T-cell (primary cell): Measurements from ENCODE around the gene OR2L8. TPM values are rescaled to one million over a fixed set of nuclear protein-coding genes. Genes with fewer than 3 reads are reported as not detected.
"Not testable (repeated sequence)": the region's sequence is repeated elsewhere in the genome, so short reads cannot be mapped to it uniquely, and the experiment has no call there.

Experiments used
- ATAC-seq, 4 experiments: fragments of 200-7000 bp in 3 of 4; fragments of 150-1000 bp in 1 of 4; cut with Tn5 transposase; replicated peaks in 1 of 4; 1 replicate in 3 of 4; 2 replicates in 1 of 4; pipeline ENCODE4 v1.10.0; 2021; ENCODE audit warnings: moderate library complexity in 3 of 4, mild to moderate bottlenecking in 2 of 4, moderate number of reproducible peaks in 1 of 4
- CTCF ChIA-PET, 2 donors: fragments of 300-600 bp; sonication (Branson Sonifier 250); formaldehyde crosslinking; loops; one replicate each; lab custom pipeline; 2022; ENCODE audit warnings: antibody characterized with exemption in 2 of 2; lab: Charles Lee
- POLR2A ChIA-PET, 2 donors: fragments of 300-600 bp; sonication (Branson Sonifier 250); formaldehyde crosslinking; loops; one replicate each; lab custom pipeline; 2022; ENCODE audit warnings: antibody characterized with exemption in 2 of 2; lab: Charles Lee
- DNase-seq, 35 experiments: peaks; one replicate each; pipeline versions ENCODE4 v3.0.0 to v3.0.0-alpha.2; 2013 to 2023
- H3K27ac ChIP-seq: one replicate; pipeline ENCODE4 v1.5.1; 2013; ENCODE audit warnings: low read length
- H3K27me3 ChIP-seq, 2 experiments: replicated peaks in 1 of 2; 1 replicate in 1 of 2; 2 replicates in 1 of 2; pipeline versions ENCODE4 v1.6.1 to v1.7.0; 2013; ENCODE audit warnings: low read length in 1 of 2, mixed read lengths in 1 of 2; ENCODE audit not compliant: control insufficient read depth in 2 of 2, insufficient read depth in 2 of 2; ENCODE audit errors: extremely low read depth in 1 of 2
- H3K36me3 ChIP-seq, 2 donors: 1 replicate in 1 of 2; 2 replicates in 1 of 2; pipeline versions ENCODE4 v1.6.1 to v1.7.0; 2013; ENCODE audit warnings: low read length in 1 of 2; ENCODE audit not compliant: control insufficient read depth in 2 of 2, insufficient read depth in 1 of 2; ENCODE audit errors: extremely low read depth in 1 of 2
- H3K4me1 ChIP-seq, 2 experiments: 1 replicate in 1 of 2; 2 replicates in 1 of 2; pipeline versions ENCODE4 v1.6.1 to v1.7.0; 2013; ENCODE audit warnings: low read length in 2 of 2, mixed read lengths in 1 of 2; ENCODE audit not compliant: insufficient read depth in 2 of 2, control insufficient read depth in 1 of 2; ENCODE audit errors: extremely low read depth in 1 of 2
- H3K4me3 ChIP-seq, 2 donors: 1 replicate in 1 of 2; 2 replicates in 1 of 2; pipeline versions ENCODE4 v1.5.1 to v1.7.0; 2013; ENCODE audit warnings: mild to moderate bottlenecking in 2 of 2, low read length in 1 of 2, moderate library complexity in 1 of 2; ENCODE audit not compliant: control insufficient read depth in 1 of 2; ENCODE audit errors: extremely low read depth in 1 of 2
- H3K9me3 ChIP-seq: 2 replicates; pipeline ENCODE4 v1.7.0; 2013
- H3K27ac Mint-ChIP-seq, 2 donors: one replicate each; pipeline ENCODE4 v1.8.0; 2020 to 2021; ENCODE audit warnings: mild to moderate bottlenecking in 2 of 2, mixed read lengths in 2 of 2
- H3K27me3 Mint-ChIP-seq, 2 donors: one replicate each; pipeline ENCODE4 v1.8.0; 2021 to 2022; ENCODE audit warnings: mixed read lengths in 2 of 2
- H3K36me3 Mint-ChIP-seq: one replicate; pipeline ENCODE4 v1.8.0; 2021; ENCODE audit warnings: mixed read lengths
- H3K4me1 Mint-ChIP-seq, 3 donors: one replicate each; pipeline ENCODE4 v1.8.0; 2020 to 2022; ENCODE audit warnings: mixed read lengths in 3 of 3, mild to moderate bottlenecking in 1 of 3
- H3K4me3 Mint-ChIP-seq, 3 donors: one replicate each; pipeline ENCODE4 v1.8.0; 2020 to 2022; ENCODE audit warnings: mild to moderate bottlenecking in 3 of 3, mixed read lengths in 3 of 3, moderate library complexity in 3 of 3
- H3K9me3 Mint-ChIP-seq, 3 donors: one replicate each; pipeline ENCODE4 v1.8.0; 2020 to 2022; ENCODE audit warnings: mixed read lengths in 3 of 3
- WGBS: methylation state at CpG from one replicate; pipeline ENCODE4 v1.1.5; 2013; ENCODE audit warnings: missing lambda C conversion rate; ENCODE audit not compliant: insufficient coverage; 5-methylcytosine and 5-hydroxymethylcytosine counted together
- total RNA-seq, 35 experiments: library from RNA in 6 of 35; stranded (reverse) in 6 of 35; fragments of 120-200 nt in 1 of 35; gene quantifications; one replicate each; pipeline versions ENCODE4 v1.2.1 to v1.2.4 and lab custom pipeline; 2013 to 2026

Gene OR2L8
- total RNA-seq, 5 donors from 2014 or later (not counting 1 experiment from before 2014, with no cell fraction given) = 1.2 TPM; not detected in 3

DNA sequence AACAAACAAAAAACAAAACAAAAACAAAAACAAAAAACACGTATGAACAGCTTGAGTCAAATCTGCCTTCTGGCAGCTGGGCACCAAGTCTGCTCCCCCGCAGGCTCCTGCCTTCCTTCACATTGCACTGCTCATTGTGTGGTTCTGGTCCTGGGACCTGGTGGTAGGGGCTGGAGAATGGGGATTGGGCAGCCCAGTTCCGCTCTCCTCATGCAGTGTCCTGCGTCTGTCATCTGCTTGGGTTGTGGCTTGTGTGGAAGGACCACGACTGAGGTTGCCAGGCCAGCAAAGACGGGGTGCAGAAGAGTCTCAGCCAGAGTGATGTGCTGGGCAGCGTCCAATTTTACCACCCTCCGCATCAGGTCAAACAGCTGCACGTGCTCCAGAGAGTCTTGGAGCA lies 12.9 kb upstream of the OR2L8 start:
- no peak overlapping the region for H3K27ac Mint-ChIP-seq
- ATAC-seq (no peak), DNase-seq (no peak)
- H3K27me3 Mint-ChIP-seq = peaks cover 0 to 11% of the 10 kb centered on the region in 2 donors
- Histone ChIP-seq H3K27me3 (no peaks in the 10 kb centered on the region), H3K4me3 (no peak overlapping the region), H3K36me3 (no peaks in the 10 kb centered on the region), H3K9me3 (no peaks in the 10 kb centered on the region), H3K27ac (no peak overlapping the region), H3K4me1 (peaks cover 0 to 10% of the 10 kb centered on the region in 2 experiments)
- H3K4me1 Mint-ChIP-seq = no peaks in the 10 kb centered on the region
- H3K4me3 Mint-ChIP-seq = peak overlapping the region in 1 of 3 donors; percentile 44
- WGBS = 91% methylated on average over 4 of the region's 9 CpGs
- POLR2A ChIA-PET = no interaction called here
- CTCF ChIA-PET = no interaction called here
- H3K36me3 Mint-ChIP-seq = no peaks in the 10 kb centered on the region
- peaks cover 0 to 7% (median 0%) of the 10 kb centered on the region in 3 donors for H3K9me3 Mint-ChIP-seq

DNA sequence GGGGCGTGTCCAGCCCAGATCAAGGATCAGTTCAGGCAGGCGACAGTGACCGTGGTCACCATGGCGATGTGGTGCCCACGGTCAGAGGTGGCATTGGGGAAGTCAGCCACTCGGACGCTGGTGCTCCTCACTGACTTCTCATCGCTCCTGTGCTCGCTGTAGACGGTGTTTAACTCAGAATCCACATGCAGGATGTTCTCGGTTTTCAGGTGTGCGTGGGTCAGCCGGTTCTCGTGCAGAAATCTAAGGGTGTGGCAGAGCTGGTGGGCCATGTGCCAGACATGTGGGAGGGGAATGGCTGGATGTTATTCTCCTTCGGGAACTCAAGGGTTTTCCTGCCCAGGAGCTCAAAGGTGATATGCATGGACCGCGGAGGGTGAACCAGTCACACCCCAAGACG lies 12.2 kb upstream of the OR2L8 start:
- Histone ChIP-seq H3K4me1 (peaks cover 0 to 10% of the 10 kb centered on the region in 2 experiments), H3K27ac (no peak overlapping the region), H3K36me3 (no peaks in the 10 kb centered on the region), H3K4me3 (no peak overlapping the region), H3K9me3 (no peaks in the 10 kb centered on the region), H3K27me3 (no peaks in the 10 kb centered on the region)
- no peaks in the 10 kb centered on the region for H3K36me3 Mint-ChIP-seq
- POLR2A ChIA-PET = no interaction called here
- H3K4me3 Mint-ChIP-seq = peak overlapping the region in 1 of 3 donors; percentile 44
- CTCF ChIA-PET = interaction anchor here in 1 of 2 donors (0.9 kb wide), 1 partner anchor 10 kb away, joined by 5 read pairs; no protein-coding TSS in a partner anchor
- no peak overlapping the region for H3K27ac Mint-ChIP-seq
- DNase-seq (peak in 2 of 35 experiments; percentile 0 to 2), ATAC-seq (no peak)
- 95% methylated on average over 16 of the region's 18 CpGs for WGBS
- H3K9me3 Mint-ChIP-seq = peaks cover 0 to 7% (median 0%) of the 10 kb centered on the region in 3 donors
- H3K4me1 Mint-ChIP-seq = no peaks in the 10 kb centered on the region
- peaks cover 0 to 8% of the 10 kb centered on the region in 2 donors for H3K27me3 Mint-ChIP-seq

DNA sequence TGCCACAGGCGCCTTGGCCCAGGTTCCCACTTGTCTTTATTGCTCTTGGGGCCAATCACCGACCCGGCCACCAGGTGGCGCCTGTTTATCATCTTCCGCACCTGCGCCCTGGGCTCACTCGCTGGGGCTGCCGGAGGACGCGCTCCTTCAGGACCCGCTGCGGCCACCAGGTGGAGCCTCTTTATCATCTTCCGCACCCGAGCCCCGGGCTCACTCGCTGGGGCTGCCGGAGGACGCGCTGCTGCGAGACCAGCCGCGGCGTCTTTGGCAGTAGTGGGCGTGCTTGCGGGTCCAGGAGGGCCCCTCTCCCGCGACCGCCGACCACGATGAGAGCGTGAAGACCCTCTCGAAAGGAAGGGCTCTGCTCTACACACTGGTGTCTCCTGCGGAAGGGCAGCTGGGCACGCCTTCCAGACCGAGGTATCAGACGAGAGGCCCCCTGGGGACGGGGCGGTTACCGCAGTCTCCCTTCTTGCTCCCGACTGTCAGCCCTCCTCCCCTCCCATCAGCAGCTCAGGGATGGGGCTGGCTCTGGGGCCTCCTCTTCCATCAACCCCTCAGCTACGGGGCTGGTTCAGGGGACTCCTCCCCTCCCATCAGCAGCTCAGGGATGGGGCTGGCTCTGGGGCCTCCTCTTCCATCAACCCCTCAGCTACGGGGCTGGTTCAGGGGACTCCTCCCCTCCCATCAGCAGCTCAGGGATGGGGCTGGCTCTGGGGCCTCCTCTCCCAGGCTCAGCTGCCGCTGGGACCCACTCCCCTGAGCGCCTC lies 11.5 kb upstream of the OR2L8 start:
- ATAC-seq (peak; percentile 95 to 98 (median 98)), DNase-seq (peak; percentile 58 to 93 (median 84))
- 11% methylated on average over 41 of the region's 44 CpGs for WGBS
- not testable (repeated sequence) for H3K9me3 Mint-ChIP-seq, H3K27me3 ChIP-seq, H3K9me3 ChIP-seq, H3K36me3 Mint-ChIP-seq, H3K36me3 ChIP-seq, H3K4me1 ChIP-seq, H3K4me1 Mint-ChIP-seq, H3K27ac ChIP-seq, H3K27me3 Mint-ChIP-seq
- peak overlapping the region; percentile 41 to 76 (median 74) for H3K4me3 Mint-ChIP-seq
- POLR2A ChIA-PET = interaction anchor here in 1 of 2 donors (0.6 kb wide), 1 partner anchor 31 kb away, joined by 3 read pairs; no protein-coding TSS in a partner anchor
- H3K4me3 ChIP-seq = peak overlapping the region; percentile 60 to 68
- peak overlapping the region in 1 of 2 donors; percentile 77 for H3K27ac Mint-ChIP-seq
- CTCF ChIA-PET = interaction anchor here in 1 of 2 donors (0.6 to 1.0 kb wide), 3 partner anchors 10 to 988 kb away, joined by 3 to 7 read pairs (median 5); no protein-coding TSS in a partner anchor

DNA sequence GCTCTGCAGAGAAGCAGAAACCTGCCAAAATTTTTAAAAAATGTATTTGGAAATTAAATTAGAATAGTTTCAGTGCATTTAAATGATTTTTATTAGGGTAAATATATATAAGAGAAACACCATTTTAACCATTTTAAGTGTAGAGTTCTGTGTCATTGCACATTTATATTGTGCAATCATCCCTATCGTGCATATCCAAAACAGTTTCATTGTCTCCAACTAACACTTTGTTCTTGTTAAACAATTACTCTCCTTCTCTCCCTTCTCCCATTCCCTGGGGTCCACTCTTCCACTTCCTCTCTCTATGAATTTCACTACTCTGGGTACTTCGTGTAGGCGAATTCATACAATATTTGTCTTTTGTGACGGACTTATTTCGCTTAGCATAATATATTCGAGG lies 6.0 kb upstream of the OR2L8 start:
- DNase-seq (no peak), ATAC-seq (no peak)
- Mint-ChIP-seq H3K27ac (no peak overlapping the region), H3K27me3 (no peaks in the 10 kb centered on the region), H3K36me3 (no peaks in the 10 kb centered on the region), H3K4me1 (no peaks in the 10 kb centered on the region), H3K9me3 (peaks cover 1 to 17% (median 4%) of the 10 kb centered on the region in 3 donors), H3K4me3 (no peak overlapping the region)
- Histone ChIP-seq H3K27ac (no peak overlapping the region), H3K4me1 (no peaks in the 10 kb centered on the region), H3K9me3 (no peaks in the 10 kb centered on the region), H3K36me3 (no peaks in the 10 kb centered on the region), H3K4me3 (no peak overlapping the region), H3K27me3 (no peaks in the 10 kb centered on the region)
- WGBS = 100% methylated on average over 3 of the region's 6 CpGs
- ChIA-PET POLR2A (no interaction called here), CTCF (interaction anchor here in 1 of 2 donors (0.8 kb wide), 1 partner anchor 58 kb away, joined by 3 read pairs; no protein-coding TSS in a partner anchor)

DNA sequence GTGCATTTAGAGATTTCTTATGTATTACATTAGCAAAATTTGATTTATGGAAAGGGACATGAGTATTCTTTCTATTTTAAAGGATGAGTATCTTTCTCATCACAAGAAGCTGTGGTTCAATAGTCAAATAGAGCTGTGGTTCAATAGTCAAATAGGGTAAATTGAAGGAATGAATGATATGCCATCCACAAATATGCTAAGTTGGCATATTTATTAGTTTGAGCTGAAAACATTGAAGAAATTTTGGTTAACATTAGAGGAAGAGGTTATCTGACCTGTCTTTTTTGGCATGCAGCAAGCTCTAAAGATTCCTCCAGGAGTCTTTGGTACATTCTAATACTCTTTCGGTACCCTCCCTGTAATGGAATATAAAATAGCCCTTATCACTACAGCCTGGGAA lies 4.8 kb downstream of the OR2L8 start:
- Histone ChIP-seq H3K36me3 (no peaks in the 10 kb centered on the region), H3K27me3 (no peaks in the 10 kb centered on the region), H3K4me3 (no peak overlapping the region), H3K27ac (no peak overlapping the region), H3K9me3 (no peaks in the 10 kb centered on the region), H3K4me1 (no peaks in the 10 kb centered on the region)
- no peak for DNase-seq
- Mint-ChIP-seq H3K27me3 (peaks cover 0 to 5% of the 10 kb centered on the region in 2 donors), H3K27ac (no peak overlapping the region), H3K4me1 (no peaks in the 10 kb centered on the region), H3K9me3 (peaks cover 0 to 11% (median 5%) of the 10 kb centered on the region in 3 donors), H3K4me3 (no peak overlapping the region), H3K36me3 (no peaks in the 10 kb centered on the region)
- CTCF ChIA-PET = no interaction called here
- POLR2A ChIA-PET = no interaction called here
- ATAC-seq = no peak
- no CpG with 5 or more reads among the region's 1 CpG for WGBS

DNA sequence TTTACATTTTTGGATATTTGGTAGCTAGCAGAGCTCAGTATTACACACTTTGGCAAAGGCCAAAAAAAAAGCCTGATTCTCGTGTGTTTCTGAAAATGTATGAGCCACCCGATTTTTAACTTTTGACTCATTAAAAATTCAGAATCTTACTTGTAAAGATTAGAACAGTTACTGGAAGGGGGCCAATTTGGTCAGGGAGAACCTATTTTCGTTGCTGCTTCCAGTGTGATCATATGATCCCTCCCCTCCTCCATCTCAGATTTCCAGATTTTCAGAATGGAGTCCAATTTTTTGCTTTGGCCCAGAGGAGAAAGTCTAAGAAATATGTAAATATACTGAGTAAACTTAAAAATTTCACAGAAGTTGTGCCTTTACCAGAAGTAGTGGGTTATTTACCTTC lies 13.1 kb downstream of the OR2L8 start:
- ChIA-PET POLR2A (no interaction called here), CTCF (no interaction called here)
- Histone ChIP-seq H3K9me3 (no peaks in the 10 kb centered on the region), H3K27ac (no peak overlapping the region), H3K36me3 (no peaks in the 10 kb centered on the region), H3K4me3 (no peak overlapping the region), H3K27me3 (no peaks in the 10 kb centered on the region), H3K4me1 (no peaks in the 10 kb centered on the region)
- peaks cover 8 to 11% (median 9%) of the 10 kb centered on the region in 3 donors for H3K9me3 Mint-ChIP-seq
- H3K27ac Mint-ChIP-seq = no peak overlapping the region
- ATAC-seq (no peak), DNase-seq (no peak)
- whole genome bisulfite sequencing = no CpG with 5 or more reads among the region's 3 CpGs
- no peaks in the 10 kb centered on the region for H3K27me3 Mint-ChIP-seq
- no peaks in the 10 kb centered on the region for H3K36me3 Mint-ChIP-seq
- H3K4me3 Mint-ChIP-seq = no peak overlapping the region
- peaks cover 0 to 2% (median 0%) of the 10 kb centered on the region in 3 donors for H3K4me1 Mint-ChIP-seq
